ENCODE results near the gene KIFBP.

KIFBP gene

DNA sequence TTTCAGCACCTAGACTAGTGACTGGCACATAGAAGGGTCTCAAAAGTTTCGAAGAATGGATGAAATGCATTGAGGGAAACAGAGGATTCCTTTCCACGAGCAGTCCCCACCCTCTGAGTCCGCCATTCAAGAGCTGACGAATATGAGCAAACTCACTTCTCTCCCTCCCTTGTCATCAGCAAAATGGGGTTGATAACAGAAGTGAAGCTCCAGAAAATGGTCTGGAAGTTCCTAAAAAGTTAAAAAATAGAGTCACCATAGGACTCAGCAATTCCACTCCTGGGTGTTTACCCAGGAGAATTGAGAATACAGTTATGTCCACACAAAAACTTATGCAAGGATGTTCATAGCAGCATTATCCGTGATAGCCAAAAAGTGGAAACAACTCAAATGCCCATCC is 74.3 kb downstream of the KIFBP start:
- no peak overlapping the region for H3K27ac Mint-ChIP-seq
- peaks cover 6% of the 10 kb centered on the region for H3K4me1 Mint-ChIP-seq
- H3K9me3 Mint-ChIP-seq, result no peaks in the 10 kb centered on the region
- H3K27me3 Mint-ChIP-seq (ENCODE audit: low read depth, poor library complexity), result peaks cover 28% of the 10 kb centered on the region
- H3K4me3 Mint-ChIP-seq, result no peak overlapping the region
- TF ChIP-seq, protein P1, sequence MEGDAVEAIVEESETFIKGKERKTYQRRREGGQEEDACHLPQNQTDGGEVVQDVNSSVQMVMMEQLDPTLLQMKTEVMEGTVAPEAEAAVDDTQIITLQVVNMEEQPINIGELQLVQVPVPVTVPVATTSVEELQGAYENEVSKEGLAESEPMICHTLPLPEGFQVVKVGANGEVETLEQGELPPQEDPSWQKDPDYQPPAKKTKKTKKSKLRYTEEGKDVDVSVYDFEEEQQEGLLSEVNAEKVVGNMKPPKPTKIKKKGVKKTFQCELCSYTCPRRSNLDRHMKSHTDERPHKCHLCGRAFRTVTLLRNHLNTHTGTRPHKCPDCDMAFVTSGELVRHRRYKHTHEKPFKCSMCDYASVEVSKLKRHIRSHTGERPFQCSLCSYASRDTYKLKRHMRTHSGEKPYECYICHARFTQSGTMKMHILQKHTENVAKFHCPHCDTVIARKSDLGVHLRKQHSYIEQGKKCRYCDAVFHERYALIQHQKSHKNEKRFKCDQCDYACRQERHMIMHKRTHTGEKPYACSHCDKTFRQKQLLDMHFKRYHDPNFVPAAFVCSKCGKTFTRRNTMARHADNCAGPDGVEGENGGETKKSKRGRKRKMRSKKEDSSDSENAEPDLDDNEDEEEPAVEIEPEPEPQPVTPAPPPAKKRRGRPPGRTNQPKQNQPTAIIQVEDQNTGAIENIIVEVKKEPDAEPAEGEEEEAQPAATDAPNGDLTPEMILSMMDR (IDR thresholded peaks at IDR 0.05), result no peak
- H3K36me3 Mint-ChIP-seq (ENCODE audit: low read depth), result no peaks in the 10 kb centered on the region
- no peak for DNase-seq

DNA sequence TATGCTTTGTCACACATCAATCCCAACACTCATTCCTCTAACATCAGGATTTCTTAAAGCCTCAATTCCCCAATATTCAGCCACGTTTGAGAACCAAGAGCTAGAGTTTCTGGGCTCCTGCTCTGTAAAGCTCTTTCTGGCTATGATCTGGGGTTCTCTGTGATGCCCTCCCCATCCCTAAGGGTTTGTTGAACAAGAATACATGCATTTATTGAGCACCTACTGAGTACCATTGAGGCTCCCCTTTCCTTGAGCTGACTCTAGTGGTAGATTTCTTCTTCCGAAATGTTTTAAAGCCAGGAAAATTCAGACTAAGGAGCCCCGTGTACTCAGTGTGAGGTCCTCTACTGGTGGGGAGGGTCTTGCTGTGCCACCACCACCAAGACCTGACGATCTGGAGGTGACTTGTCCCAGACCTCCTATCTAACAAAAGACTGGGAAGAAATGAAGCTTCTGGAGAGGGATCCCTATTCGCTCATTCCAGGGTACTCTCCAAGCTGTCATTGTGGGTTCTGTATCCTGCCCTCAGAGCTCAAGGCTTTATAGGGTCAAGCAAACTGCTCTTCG is 76.2 kb downstream of the KIFBP start:
- peaks cover 28% of the 10 kb centered on the region for H3K27me3 Mint-ChIP-seq (ENCODE audit: low read depth, poor library complexity)
- H3K4me1 Mint-ChIP-seq, result peaks cover 6% of the 10 kb centered on the region
- no peaks in the 10 kb centered on the region for H3K9me3 Mint-ChIP-seq
- H3K27ac Mint-ChIP-seq, result no peak overlapping the region
- TF ChIP-seq, protein P1 (IDR thresholded peaks at IDR 0.05), result no peak
- H3K4me3 Mint-ChIP-seq, result no peak overlapping the region
- no peaks in the 10 kb centered on the region for H3K36me3 Mint-ChIP-seq (ENCODE audit: low read depth)
- no peak for DNase-seq

DNA sequence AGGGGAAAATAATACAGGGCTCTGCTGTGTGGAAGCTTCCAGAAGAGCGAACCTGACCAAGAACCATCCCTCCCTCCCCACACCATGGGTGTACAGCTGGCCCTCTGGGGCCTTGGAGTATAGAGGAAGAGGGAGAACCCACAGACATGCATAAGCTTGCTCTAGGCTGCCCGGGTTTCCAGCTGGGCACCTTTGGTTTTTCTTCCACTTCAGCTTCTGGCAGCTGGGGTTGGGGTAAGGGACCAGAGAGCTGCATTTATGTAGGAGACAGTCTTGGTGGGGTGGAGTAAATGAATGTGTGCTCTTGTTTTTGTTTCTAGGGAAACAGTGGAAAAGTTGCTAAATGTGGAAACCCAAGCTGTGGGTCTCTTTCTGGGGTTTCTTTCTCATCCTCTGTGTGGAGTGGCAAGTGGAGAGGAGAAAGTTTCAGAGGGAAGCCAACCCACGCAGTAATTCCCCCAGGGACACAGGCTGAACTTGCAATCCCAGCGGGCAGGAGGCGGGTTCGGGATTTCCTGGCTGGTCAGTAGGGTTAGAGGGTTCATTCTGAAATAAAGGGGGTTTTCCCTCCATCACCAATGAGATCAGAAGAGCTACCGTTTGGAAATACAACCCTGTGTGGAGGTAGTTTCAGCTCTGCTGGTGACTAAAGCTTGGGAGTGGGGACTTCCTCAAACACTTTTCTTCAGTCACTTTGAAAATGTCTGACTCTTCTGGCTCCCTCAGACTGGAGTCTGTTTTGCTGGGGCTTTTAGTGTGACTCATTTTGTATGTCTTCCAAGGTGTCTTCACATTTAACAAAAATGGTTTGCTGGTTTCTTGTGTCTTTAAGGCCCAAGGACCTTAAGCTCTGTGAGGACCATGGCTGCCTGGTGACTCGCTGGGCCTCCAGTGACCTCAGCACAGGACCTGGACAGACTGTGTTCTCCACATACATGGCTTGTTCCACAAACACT is 77.1 kb downstream of the KIFBP start:
- Mint-ChIP-seq H3K27me3 (ENCODE audit: low read depth, poor library complexity) (peaks cover 28% of the 10 kb centered on the region), H3K4me1 (peaks cover 6% of the 10 kb centered on the region), H3K27ac (no peak overlapping the region), H3K4me3 (no peak overlapping the region), H3K9me3 (no peaks in the 10 kb centered on the region), H3K36me3 (ENCODE audit: low read depth) (no peaks in the 10 kb centered on the region)
- TF ChIP-seq, protein P1 (IDR thresholded peaks at IDR 0.05), result no peak
- DNase-seq, result no peak

All from nephron progenitor cell (in vitro differentiated cells).